NCI-H2227 (cell line): ENCODE measurements around the gene HLA-DQB1.
"Not testable (repeated sequence)": the region's sequence is repeated elsewhere in the genome, so short reads cannot be mapped to it uniquely, and the experiment has no call there.

ENCODE experiments used
- DNase-seq: peaks from one replicate; lab custom pipeline; 2025; ENCODE audit not compliant: unreplicated experiment; lab: John Stamatoyannopoulos, UW

The HLA-DQB1 gene

GRCh38 chr6:32662836-32663235 is 3.6 kb downstream of the HLA-DQB1 start:
- no peak for DNase-seq

DNA sequence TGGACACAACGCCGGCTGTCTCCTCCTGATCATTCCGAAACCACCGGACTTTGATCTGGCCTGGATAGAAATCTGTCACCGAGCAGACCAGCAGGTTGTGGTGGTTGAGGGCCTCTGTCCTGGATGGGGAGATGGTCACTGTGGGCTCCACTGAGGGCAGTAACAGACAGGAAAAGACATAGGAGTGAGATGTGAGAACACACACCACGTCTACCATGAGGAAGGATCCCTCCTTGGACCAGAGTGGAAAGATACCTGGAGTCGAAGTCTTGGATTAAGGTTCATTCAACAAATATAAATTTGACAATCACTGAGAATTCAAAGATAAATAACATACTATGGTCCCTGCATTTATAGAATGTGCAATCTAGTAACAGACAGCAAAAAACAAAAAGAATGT is 4.4 kb downstream of the HLA-DQB1 start:
- no peak for DNase-seq

DNA sequence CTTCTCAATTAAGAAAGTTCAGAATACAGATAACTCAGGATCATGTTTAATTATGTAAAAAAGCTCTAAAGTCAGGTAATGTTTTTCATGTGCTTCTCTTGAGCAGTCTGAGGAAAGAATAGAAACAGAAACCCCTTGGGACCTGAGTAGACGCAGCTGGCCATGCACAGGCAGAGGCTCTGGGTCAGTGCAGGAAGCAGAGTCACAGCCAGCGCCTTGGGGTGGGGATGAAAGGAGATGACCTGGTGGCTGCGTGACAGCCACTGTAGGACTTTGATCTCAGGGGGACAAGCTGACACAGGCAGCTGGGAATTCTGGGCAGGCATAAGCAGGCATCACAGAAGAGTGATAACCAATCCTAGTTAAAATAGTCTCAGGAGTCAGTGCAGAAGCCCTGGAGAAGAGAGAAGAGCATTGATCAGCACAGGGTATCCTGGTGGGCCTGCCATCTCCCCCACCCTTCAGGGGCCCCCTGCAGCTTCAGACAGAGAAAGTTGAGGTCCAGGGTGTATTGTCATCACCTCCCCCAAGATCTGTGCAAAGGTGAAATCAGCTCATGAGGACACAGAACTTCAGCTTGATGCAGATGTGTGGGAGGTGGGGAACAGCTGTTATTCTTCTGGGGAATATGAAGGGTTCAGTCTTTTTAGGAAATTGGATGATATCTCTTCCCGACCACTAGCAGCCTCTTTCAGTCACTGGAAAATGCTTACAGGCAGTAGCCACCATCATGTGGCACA is 6.4 kb downstream of the HLA-DQB1 start:
- DNase-seq: no peak

- no peak for DNase-seq
Measured at GRCh38 chr6:32658268-32658897, 8.1 kb downstream of the HLA-DQB1 start.

- DNase-seq: not testable (repeated sequence)
Measured at GRCh38 chr6:32657819-32658218, 8.6 kb downstream of the HLA-DQB1 start.

DNA sequence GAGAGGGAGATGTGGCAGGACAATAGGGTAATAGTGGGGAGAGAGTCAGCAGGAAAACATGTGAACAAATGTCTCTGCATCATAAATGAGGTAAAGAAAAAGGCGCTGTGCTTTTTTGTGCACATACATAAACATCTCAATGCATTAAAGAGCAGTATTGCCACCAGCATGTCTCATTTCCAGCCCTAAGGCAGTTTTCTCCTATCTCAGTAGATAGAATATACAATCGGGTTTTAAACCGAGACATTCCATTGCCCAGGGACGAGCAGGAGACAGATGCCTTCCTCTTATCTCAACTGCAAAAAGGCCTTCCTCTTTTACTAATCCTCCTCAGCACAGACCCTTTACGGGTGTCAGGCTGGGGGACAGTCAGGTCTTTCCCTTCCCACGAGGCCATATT is 9.1 kb downstream of the HLA-DQB1 start:
- not testable (repeated sequence) for DNase-seq

DNA sequence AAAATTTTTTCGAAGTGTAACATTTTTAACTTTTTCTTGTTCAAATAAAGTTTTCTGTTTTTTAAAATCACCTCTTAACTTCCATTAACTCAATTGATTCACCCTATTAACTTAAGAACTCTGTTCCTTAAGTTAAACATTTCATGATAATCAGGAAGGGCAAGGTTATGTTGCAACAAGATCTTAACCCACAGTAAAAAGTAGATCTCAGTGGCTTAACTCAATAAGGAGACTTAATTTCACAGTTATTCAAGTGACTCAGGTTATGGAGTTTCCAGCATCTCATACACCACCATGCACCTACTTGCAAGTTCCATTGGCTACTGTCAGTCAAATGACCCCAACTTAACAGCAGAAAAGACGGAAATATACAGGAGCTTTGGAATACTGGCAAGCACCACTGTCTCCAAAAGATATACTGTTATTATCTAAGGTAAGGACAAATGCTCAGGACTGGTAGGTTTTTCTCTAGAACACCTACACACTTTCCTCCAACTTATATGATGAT is 11.2 kb downstream of the HLA-DQB1 start:
- no peak for DNase-seq

- no peak for DNase-seq
Measured at GRCh38 chr6:32645047-32645703, 21.3 kb downstream of the HLA-DQB1 start.

- DNase-seq: no peak
Measured at GRCh38 chr6:32643904-32644303, 22.6 kb downstream of the HLA-DQB1 start.

- no peak for DNase-seq
Measured at GRCh38 chr6:32642720-32643106, 23.7 kb downstream of the HLA-DQB1 start.

GRCh38 chr6:32641785-32642719 is 24.4 kb downstream of the HLA-DQB1 start:
- not testable (repeated sequence) for DNase-seq

GRCh38 chr6:32641122-32641521 is 25.3 kb downstream of the HLA-DQB1 start:
- no peak for DNase-seq

DNA sequence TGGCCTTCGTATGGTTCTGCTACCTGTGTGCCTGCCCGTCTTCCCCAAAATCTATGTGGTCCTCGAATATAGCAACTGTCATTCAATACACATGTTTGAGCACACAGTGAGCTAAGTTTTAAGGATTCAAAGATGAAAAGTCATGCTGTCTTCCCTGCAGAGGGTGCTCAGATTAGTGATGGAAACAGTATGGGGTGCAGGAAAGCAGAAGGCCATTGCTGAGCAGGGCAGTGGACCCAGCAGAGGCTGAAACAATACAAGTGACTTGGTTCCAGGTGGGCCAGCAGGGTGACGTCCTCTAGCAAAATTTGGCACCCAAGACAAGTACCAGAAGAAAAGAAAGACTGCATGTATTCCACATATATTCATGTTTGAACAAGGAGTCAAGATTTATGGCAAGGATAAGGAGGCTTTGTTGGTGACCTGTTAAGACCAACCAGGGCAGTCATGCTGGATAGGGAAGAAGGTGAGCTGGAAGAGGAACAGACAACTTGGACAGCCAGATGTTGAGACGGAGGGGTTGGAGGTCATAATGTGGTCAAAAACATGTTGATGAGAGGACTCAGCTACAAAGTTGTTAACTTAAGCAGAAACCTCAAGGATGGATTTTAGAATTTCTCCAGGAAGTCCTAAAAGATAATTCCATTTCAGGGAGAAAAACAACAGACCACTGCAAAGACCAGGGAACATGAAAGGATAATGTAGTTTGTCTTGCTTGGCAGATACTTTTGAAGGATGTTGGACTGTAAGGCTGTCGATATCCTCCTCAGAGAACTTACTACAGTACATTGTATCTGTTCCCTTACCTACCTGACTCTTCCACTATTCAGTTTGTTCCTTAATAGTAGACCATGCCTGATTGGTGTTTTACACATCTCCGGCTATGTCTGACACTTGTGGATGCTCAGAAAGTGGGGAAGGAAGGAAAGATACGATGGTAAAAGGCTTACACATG is 26.7 kb downstream of the HLA-DQB1 start:
- DNase-seq: no peak

DNA sequence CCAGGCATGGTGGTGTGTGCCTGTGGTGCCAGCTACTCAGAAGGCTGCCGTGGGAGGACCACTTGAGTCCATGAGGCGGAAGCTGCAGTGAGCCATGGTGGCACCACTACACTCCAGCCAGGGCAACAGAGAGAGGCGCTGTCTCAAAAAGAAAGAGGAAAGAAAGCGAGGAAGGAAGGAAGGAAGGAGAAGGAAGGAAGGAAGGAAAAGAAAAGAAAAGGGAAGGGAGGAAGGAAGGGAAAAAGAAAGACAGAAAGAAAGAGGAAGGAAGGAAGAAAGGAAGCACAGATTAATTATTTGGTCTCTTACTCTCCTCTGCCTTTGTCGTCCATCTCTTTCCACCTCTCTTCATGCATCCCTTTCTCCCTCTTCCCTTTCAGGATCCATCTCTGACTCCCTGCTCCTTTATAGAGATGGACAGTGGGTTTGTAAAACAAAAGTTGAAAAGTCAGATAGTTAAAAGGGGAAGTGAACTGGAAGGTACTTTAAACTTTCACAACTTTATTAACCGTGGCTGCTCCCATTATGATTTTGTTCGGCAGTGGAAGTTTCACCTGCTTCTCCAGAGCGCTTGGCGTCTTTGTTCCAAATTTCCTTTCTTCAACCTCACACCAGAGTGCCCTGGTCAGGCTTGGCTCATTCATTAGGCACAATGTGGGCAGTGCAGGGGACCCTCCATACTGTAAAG is 27.8 kb downstream of the HLA-DQB1 start:
- no peak for DNase-seq

- no peak for DNase-seq
Measured at GRCh38 chr6:32637883-32638282, 28.6 kb downstream of the HLA-DQB1 start.

DNA sequence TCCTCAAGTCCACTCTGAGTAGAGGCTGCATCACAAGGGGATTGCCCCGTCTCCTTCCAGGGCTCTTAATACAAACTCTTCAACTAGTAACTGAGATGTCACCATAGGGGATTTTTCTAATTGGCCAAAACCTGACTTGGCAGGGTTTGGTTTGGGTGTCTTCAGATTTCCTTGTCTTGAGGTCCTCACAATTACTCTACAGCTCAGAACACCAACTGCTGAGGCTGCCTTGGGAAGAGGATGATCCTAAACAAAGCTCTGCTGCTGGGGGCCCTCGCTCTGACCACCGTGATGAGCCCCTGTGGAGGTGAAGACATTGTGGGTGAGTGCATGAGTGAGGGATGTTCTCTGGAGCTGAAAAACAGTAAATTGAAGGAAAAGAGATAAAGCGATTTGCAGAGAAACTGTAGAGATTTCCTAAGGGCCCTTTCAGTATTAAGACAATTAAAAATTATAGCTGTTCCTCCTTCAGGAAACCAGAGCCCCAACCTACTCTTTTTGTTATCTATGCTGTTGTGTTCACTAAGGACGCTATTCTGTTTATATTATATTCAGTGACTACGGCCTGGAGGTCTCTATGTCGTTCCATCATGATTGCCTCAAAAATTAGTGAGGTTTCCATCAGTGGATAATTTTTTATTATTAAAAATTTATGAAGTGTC is 29.1 kb downstream of the HLA-DQB1 start, which contains the start of gene HLA-DQA1:
TSS of gene HLA-DQA1 (plus strand) at position 188 of the 662 bp plus-strand sequence. CDS start at position 241, 53 bp downstream.
- no peak for DNase-seq

- DNase-seq: no peak
Measured at GRCh38 chr6:32635526-32636123, 30.8 kb downstream of the HLA-DQB1 start.

DNA sequence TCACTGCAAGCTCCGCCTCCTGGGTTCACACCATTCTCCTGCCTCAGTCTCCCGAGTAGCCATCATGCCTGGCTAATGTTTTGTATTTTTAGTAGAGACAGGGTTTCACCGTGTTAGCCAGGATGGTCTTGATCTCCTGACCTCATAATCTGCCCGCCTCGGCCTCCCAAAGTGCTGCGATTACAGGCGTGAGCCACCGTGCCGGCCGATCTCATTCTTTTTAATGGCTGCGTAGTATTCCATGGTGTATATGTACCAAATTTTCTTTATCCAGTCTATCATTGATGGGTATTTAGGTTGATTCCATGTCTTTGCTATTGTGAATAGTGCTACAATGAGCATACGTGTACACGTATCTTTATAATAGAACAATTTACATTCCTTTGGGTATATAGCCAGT is 36.7 kb downstream of the HLA-DQB1 start:
- not testable (repeated sequence) for DNase-seq
